PC-3 (cell line): Measurements from ENCODE around the gene C6orf89. TPM values are rescaled to one million over a fixed set of nuclear protein-coding genes. Genes with fewer than 3 reads are reported as not detected.
A peak's percentile ranks its signal among the peaks of the same experiment; 100 is the strongest.

Experiments used
- ATAC-seq: fragments of 200-7000 bp; cut with Tn5 transposase; 2 replicates; pipeline ENCODE4 v1.9.1; 2020; ENCODE audit warnings: mild to moderate bottlenecking, moderate library complexity
- BruUV-seq: library from RNA; stranded (reverse); fragments of 400-500 nt; replicated peaks from 2 replicates; lab custom pipeline; 2021; lab: Mats Ljungman, UMichigan
- CTCF ChIA-PET: fragments of 300-600 bp; sonication (Branson Sonifier 250); formaldehyde crosslinking; loops from one replicate; lab custom pipeline; 2022; ENCODE audit warnings: antibody characterized with exemption; lab: Charles Lee
- POLR2A ChIA-PET: fragments of 300-600 bp; sonication (Branson Sonifier 250); formaldehyde crosslinking; loops from one replicate; lab custom pipeline; 2022; ENCODE audit warnings: antibody characterized with exemption; ENCODE audit not compliant: unreplicated experiment; lab: Charles Lee
- DNase-seq: peaks from one replicate; pipeline ENCODE4 v3.0.0-alpha.2; 2015
- H2AFZ ChIP-seq: fragments of 300-600 bp; sonication (generic); 2 replicates; pipeline ENCODE4 v1.6.0; 2016; ENCODE audit warnings: antibody characterized with exemption, low read length
- H3F3A ChIP-seq: fragments of 300-600 bp; sonication (generic); one replicate; pipeline ENCODE4 v1.6.0; 2017; ENCODE audit warnings: antibody characterized with exemption, low read length, control low read depth, mild to moderate bottlenecking; ENCODE audit not compliant: unreplicated experiment
- H3K27ac ChIP-seq: fragments of 300-600 bp; sonication (generic); 2 replicates; pipeline ENCODE4 v1.5.1; 2016; ENCODE audit warnings: mild to moderate bottlenecking, low read length
- H3K27me3 ChIP-seq: fragments of 300-600 bp; sonication (generic); 2 replicates; pipeline ENCODE4 v1.6.1; 2016; ENCODE audit warnings: low read length, mixed read lengths
- H3K36me3 ChIP-seq: fragments of 300-600 bp; sonication (generic); 2 replicates; pipeline ENCODE4 v1.6.1; 2016; ENCODE audit warnings: low read depth, mixed run types, low read length, mixed read lengths
- H3K4me1 ChIP-seq: fragments of 300-600 bp; sonication (generic); 2 replicates; pipeline ENCODE4 v1.5.1; 2016; ENCODE audit warnings: low read length; ENCODE audit not compliant: insufficient read depth
- H3K4me2 ChIP-seq: fragments of 300-600 bp; sonication (generic); 2 replicates; pipeline ENCODE4 v1.6.0; 2016; ENCODE audit warnings: low read length
- H3K4me3 ChIP-seq: fragments of 300-600 bp; sonication (generic); 2 replicates; pipeline ENCODE4 v1.5.1; 2016; ENCODE audit warnings: mild to moderate bottlenecking, low read length, mixed read lengths
- H3K79me2 ChIP-seq: fragments of 300-600 bp; sonication (generic); 2 replicates; pipeline ENCODE4 v1.6.1; 2017; ENCODE audit warnings: low read length, mixed read lengths
- H3K9ac ChIP-seq: fragments of 300-600 bp; sonication (generic); 2 replicates; pipeline ENCODE4 v1.6.0; 2016; ENCODE audit warnings: mild to moderate bottlenecking, low read length
- H3K9me2 ChIP-seq: fragments of 300-600 bp; sonication (generic); replicated peaks from 2 replicates; pipeline ENCODE4 v1.6.1; 2016; ENCODE audit warnings: mixed run types, low read length, mixed read lengths
- H3K9me3 ChIP-seq: fragments of 300-600 bp; sonication (generic); 2 replicates; pipeline ENCODE4 v1.6.1; 2016; ENCODE audit warnings: low read length, mixed read lengths
- H4K20me1 ChIP-seq: fragments of 300-600 bp; sonication (generic); 2 replicates; pipeline ENCODE4 v1.6.1; 2016; ENCODE audit warnings: low read length, mixed read lengths
- CTCF ChIP-seq: fragments of 300-600 bp; sonication (generic); conservative IDR thresholded peaks from 2 replicates; pipeline ENCODE4 v1.5.1; 2017; ENCODE audit warnings: antibody characterized with exemption, low read depth, mild to moderate bottlenecking, low read length
- EZH2 ChIP-seq: fragments of 300-600 bp; sonication (generic); IDR thresholded peaks from one replicate; pipeline ENCODE4 v1.6.1; 2017; ENCODE audit warnings: antibody characterized with exemption, mild to moderate bottlenecking, low read length; ENCODE audit not compliant: unreplicated experiment
- EZH2phosphoT487 ChIP-seq: fragments of 300-600 bp; sonication (generic); IDR thresholded peaks from 2 replicates; pipeline ENCODE4 v1.6.1; 2018; ENCODE audit warnings: mild to moderate bottlenecking, antibody characterized with exemption, low read length, borderline replicate concordance
- intact Hi-C: fragments of 100-400 bp; cut with micrococcal nuclease; formaldehyde crosslinking; loops from 2 replicates; pipeline ENCODE4 v1.9.0; 2023
- total RNA-seq: library from RNA; depleted of rRNA; stranded (reverse); fragments of >200 nt; gene quantifications from 2 replicates; pipeline ENCODE4 v1.2.3, GENCODE V29; 2014

The C6orf89 gene
- total RNA-seq, 1 experiment from 2014 or later = 27.8 TPM

GRCh38 chr6:36837022-36837339 is 48.8 kb upstream of the C6orf89 start:
- DNase-seq = no peak
- Histone ChIP-seq H3K9me2 (no peaks in the 10 kb centered on the region), H3K9me3 (no peaks in the 10 kb centered on the region), H3K4me2 (no peak overlapping the region), H2AFZ (no peak overlapping the region), H3K9ac (no peak overlapping the region), H3K36me3 (no peaks in the 10 kb centered on the region), H3K27ac (no peak overlapping the region), H3K79me2 (no peaks in the 10 kb centered on the region), H3K4me1 (peaks cover 5% of the 10 kb centered on the region; the same call in 1 of the 2 replicates), H4K20me1 (no peaks in the 10 kb centered on the region), H3K4me3 (no peak overlapping the region), H3K27me3 (peaks cover 21% of the 10 kb centered on the region), H3F3A (no peaks in the 10 kb centered on the region)
- ATAC-seq = no peak
- intact Hi-C loops = no loop called here
- ChIA-PET CTCF (interaction anchor here (0.6 kb wide), 1 partner anchor 222 kb away, joined by 3 read pairs; no protein-coding TSS in a partner anchor), POLR2A (no interaction called here)
- no TSS peak for BruUV-seq
- TF ChIP-seq EZH2phosphoT487 (no peak), CTCF (no peak), EZH2 (no peak)

GRCh38 chr6:36837686-36838085 is 48.1 kb upstream of the C6orf89 start:
- no peaks in the 10 kb centered on the region for H4K20me1 ChIP-seq
- H3K4me2 ChIP-seq = no peak overlapping the region
- no peak overlapping the region for H2AFZ ChIP-seq
- no peaks in the 10 kb centered on the region for H3K36me3 ChIP-seq
- H3F3A ChIP-seq = no peaks in the 10 kb centered on the region
- no TSS peak for BruUV-seq
- H3K27ac ChIP-seq = no peak overlapping the region
- ChIA-PET POLR2A (no interaction called here), CTCF (interaction anchor here (0.6 kb wide), 1 partner anchor 222 kb away, joined by 3 read pairs; no protein-coding TSS in a partner anchor)
- no peak for ATAC-seq
- H3K9me2 ChIP-seq = no peaks in the 10 kb centered on the region
- DNase-seq = no peak
- no peaks in the 10 kb centered on the region for H3K9me3 ChIP-seq
- H3K4me3 ChIP-seq = no peak overlapping the region
- intact Hi-C loops = no loop called here
- no peaks in the 10 kb centered on the region for H3K79me2 ChIP-seq
- peaks cover 5% of the 10 kb centered on the region; the same call in 1 of the 2 replicates for H3K4me1 ChIP-seq
- no peak overlapping the region for H3K9ac ChIP-seq
- H3K27me3 ChIP-seq = peaks cover 21% of the 10 kb centered on the region
- TF ChIP-seq CTCF = no peak
- TF ChIP-seq EZH2 = no peak
- no peak for TF ChIP-seq EZH2phosphoT487

GRCh38 chr6:36838896-36839748 is 46.6 kb upstream of the C6orf89 start, which contains the start of gene CPNE5:
Gene CPNE5, minus strand, starts transcription at chr6:36839444. Its CDS starts 67 bp downstream, at chr6:36839377.
- peak within 1 kb of the TSS; percentile 74 for H3K4me2 ChIP-seq
- H3K4me3 ChIP-seq = peak within 1 kb of the TSS; percentile 59
- no peak within 1 kb of the TSS for H3K9ac ChIP-seq

More at GRCh38 chr6:36838896-36839748, 46.6 kb upstream of the C6orf89 start, which contains the start of gene CPNE5:
- Histone ChIP-seq H3K27ac (no peak within 1 kb of the TSS), H3F3A (no peaks in the 10 kb centered on the region), H3K36me3 (no peaks in the 10 kb centered on the region), H2AFZ (peak within 1 kb of the TSS; percentile 61), H4K20me1 (no peaks in the 10 kb centered on the region), H3K9me3 (no peaks in the 10 kb centered on the region), H3K79me2 (no peaks in the 10 kb centered on the region), H3K9me2 (no peaks in the 10 kb centered on the region), H3K27me3 (peaks cover 21% of the 10 kb centered on the region), H3K4me1 (peaks cover 5% of the 10 kb centered on the region; the same call in 1 of the 2 replicates)
- no peak for ATAC-seq
- intact Hi-C loops = no loop called here
- TF ChIP-seq EZH2phosphoT487 (no peak), EZH2 (no peak), CTCF (no peak)
- no peak for DNase-seq
- BruUV-seq = no TSS peak
- ChIA-PET POLR2A (no interaction called here), CTCF (no interaction called here)
